GM12878 (cell line): ENCODE data around the gene HSF2BP. TPM values are rescaled to one million over a fixed set of nuclear protein-coding genes. Genes with fewer than 3 reads are reported as not detected.

Experiments used
- ATAC-seq: fragments of 200-7000 bp; cut with Tn5 transposase; 3 replicates; pipeline ENCODE4 v1.9.1; 2020; ENCODE audit warnings: mild to moderate bottlenecking, moderate library complexity
- BruUV-seq: library from RNA; stranded (reverse); fragments of 400-500 nt; replicated peaks from 2 replicates; lab custom pipeline; 2021; lab: Mats Ljungman, UMichigan
- CTCF ChIA-PET: fragments of 300-600 bp; sonication (Branson Sonifier 250); formaldehyde crosslinking; extraction: SDS; loops from one replicate; lab custom pipeline; 2021; ENCODE audit warnings: inconsistent platforms; lab: Yijun Ruan, JAX
- POLR2A ChIA-PET: fragments of 350-600 bp; formaldehyde crosslinking; extraction: SDS; loops from one replicate; lab custom pipeline; 2021; ENCODE audit warnings: inconsistent platforms; lab: Charles Lee
- RAD21 ChIA-PET: fragments of 300-600 bp; sonication (Branson Sonifier 250); formaldehyde crosslinking; loops from one replicate; lab custom pipeline; 2023; ENCODE audit warnings: antibody characterized with exemption; ENCODE audit not compliant: unreplicated experiment; lab: Charles Lee
- SMC1A ChIA-PET: fragments of 300-600 bp; sonication (Branson Sonifier 250); formaldehyde crosslinking; loops from one replicate; lab custom pipeline; 2023; ENCODE audit not compliant: unreplicated experiment, uncharacterized antibody; lab: Charles Lee
- DNase-seq: peaks from one replicate; pipeline ENCODE4 v3.0.0-alpha.2; 2011; ENCODE audit warnings: low read depth, low spot score
- FAIRE-seq: peaks from 3 replicates; lab custom pipeline; 2011; peaks lifted over from hg19 to GRCh38; lab: Jason Lieb, UNC
- H2AFZ ChIP-seq: 2 replicates; pipeline ENCODE4 v1.6.0; 2011; ENCODE audit warnings: low read depth, low read length, control low read depth; ENCODE audit not compliant: control insufficient read depth
- H3K27ac ChIP-seq: 2 replicates; pipeline ENCODE4 v1.5.1; 2011; ENCODE audit warnings: control low read depth; ENCODE audit not compliant: control insufficient read depth, insufficient read depth
- H3K27me3 ChIP-seq, 2 experiments: replicated peaks in 1 of 2; 2 replicates each; pipeline versions ENCODE4 v1.6.0 to v1.6.1; 2011; ENCODE audit warnings: low read length in 1 of 2; ENCODE audit not compliant: control insufficient read depth in 2 of 2, insufficient read depth in 2 of 2
- H3K36me3 ChIP-seq, 2 experiments: 2 replicates each; pipeline ENCODE4 v1.5.1; 2011; ENCODE audit warnings: low read length in 1 of 2; ENCODE audit not compliant: control insufficient read depth in 2 of 2, insufficient read depth in 2 of 2
- H3K4me1 ChIP-seq: 2 replicates; pipeline ENCODE4 v1.6.1; 2011; ENCODE audit warnings: mild to moderate bottlenecking, low read length, moderate library complexity, mixed read lengths; ENCODE audit not compliant: control insufficient read depth, insufficient read depth
- H3K4me2 ChIP-seq: 2 replicates; pipeline ENCODE4 v1.6.0; 2011; ENCODE audit warnings: control low read depth; ENCODE audit not compliant: control insufficient read depth, insufficient read depth
- H3K4me3 ChIP-seq: fragments of 200-600 bp; sonication (generic); 2 replicates; pipeline ENCODE4 v1.5.1; 2016
- H3K79me2 ChIP-seq: 2 replicates; pipeline ENCODE4 v1.6.0; 2011; ENCODE audit warnings: low read length; ENCODE audit not compliant: control insufficient read depth, insufficient read depth
- H3K9ac ChIP-seq: 2 replicates; pipeline ENCODE4 v1.8.0; 2011; ENCODE audit warnings: low read length, control low read depth, mixed read lengths; ENCODE audit not compliant: control insufficient read depth, insufficient read depth
- H3K9me3 ChIP-seq: replicated peaks from 3 replicates; pipeline ENCODE4 v1.5.1; 2011; ENCODE audit warnings: mild to moderate bottlenecking, low read length; ENCODE audit not compliant: control insufficient read depth, insufficient read depth
- H4K20me1 ChIP-seq: 2 replicates; pipeline ENCODE4 v1.6.0; 2011; ENCODE audit not compliant: control insufficient read depth, insufficient read depth
- CREB1 ChIP-seq: IDR thresholded peaks from 2 replicates; pipeline ENCODE4 v1.6.1; 2012; ENCODE audit warnings: low read depth, mild to moderate bottlenecking, inconsistent platforms
- HDAC6 ChIP-seq: fragments of 200-600 bp; sonication (generic); IDR thresholded peaks from one replicate; pipeline ENCODE4 v1.8.0; 2017; ENCODE audit warnings: antibody characterized with exemption; ENCODE audit not compliant: unreplicated experiment
- NFIC ChIP-seq: IDR thresholded peaks from 2 replicates; pipeline ENCODE4 v1.6.1; 2012; ENCODE audit warnings: low read depth, mild to moderate bottlenecking, inconsistent platforms, low read length, moderate library complexity
- SREBF1 ChIP-seq: IDR thresholded peaks from 2 replicates; pipeline ENCODE4 v1.6.1; 2012; ENCODE audit warnings: mild to moderate bottlenecking, low read length
- TCF7 ChIP-seq: IDR thresholded peaks from 2 replicates; pipeline ENCODE4 v1.6.1; 2014; ENCODE audit warnings: antibody characterized with exemption, borderline replicate concordance
- ZNF217 ChIP-seq: fragments of 450-650 bp; IDR thresholded peaks from 2 replicates; pipeline ENCODE4 v1.6.1; 2017; ENCODE audit warnings: antibody characterized with exemption, mild to moderate bottlenecking
- WGBS: methylation state at CpG from one replicate; pipeline ENCODE4 v1.1.6; 2016; ENCODE audit warnings: low lambda C conversion rate; ENCODE audit not compliant: insufficient replicate concordance, insufficient coverage; ENCODE audit errors: missing lambda C conversion rate; 5-methylcytosine and 5-hydroxymethylcytosine counted together
- in situ Hi-C: fragments of 300-500 bp; cut with MboI; formaldehyde crosslinking; loops from 9 replicates; pipeline ENCODE4 v1.14.3; 2018; ENCODE audit warnings: mixed read lengths
- intact Hi-C: fragments of 100-400 bp; cut with micrococcal nuclease; formaldehyde crosslinking; loops from one replicate; pipeline ENCODE4 v1.14.2; 2022; ENCODE audit not compliant: unreplicated experiment
- polyA plus RNA-seq, 11 experiments: library from polyadenylated mRNA; depleted of rRNA in 4 of 11; unstranded in 6 of 11; stranded (reverse) in 5 of 11; fragments of >200 nt; fragmentation: Nextera tagmentation in 4 of 11; fragmentation: Illumina TruSeq in 1 of 11; extraction: Ambion mirVana in 4 of 11; extraction: Trizol in 1 of 11; gene quantifications; 1 replicate in 1 of 11; 2 replicates in 10 of 11; pipeline versions ENCODE4 v1.2.1 to v1.2.3, GENCODE V29; 2011 to 2016; ENCODE audit warnings: inconsistent platforms in 2 of 11, missing spikeins in 2 of 11, low read depth in 1 of 11
- total RNA-seq, 4 experiments: library from RNA; depleted of rRNA in 3 of 4; stranded (reverse); fragments of >200 nt in 3 of 4; fragmentation: Illumina TruSeq in 1 of 4; extraction: Trizol in 1 of 4; gene quantifications; 2 replicates each; pipeline versions ENCODE4 v1.2.1 to v1.2.3, GENCODE V29; 2013 to 2021
- TF ChIP-seq, protein P1 (sequence below): fragments of 450-650 bp; IDR thresholded peaks from 2 replicates; pipeline ENCODE4 v1.6.1; 2017; ENCODE audit warnings: borderline replicate concordance
- TF ChIP-seq, protein P2 (sequence below): fragments of 450-650 bp; IDR thresholded peaks from 2 replicates; pipeline ENCODE4 v1.6.1; 2016; ENCODE audit warnings: mild to moderate bottlenecking
- TF ChIP-seq, protein P3 (sequence below): fragments of 450-650 bp; IDR thresholded peaks from 2 replicates; pipeline ENCODE4 v1.6.1; 2016; ENCODE audit warnings: mild to moderate bottlenecking

Gene HSF2BP
- total and polyA plus RNA-seq, 10 of the 15 experiments (the other 5 are each of a cell fraction or from before 2014, with no cell fraction given), result 0.07 to 0.81 (median 0.35) TPM

DNA sequence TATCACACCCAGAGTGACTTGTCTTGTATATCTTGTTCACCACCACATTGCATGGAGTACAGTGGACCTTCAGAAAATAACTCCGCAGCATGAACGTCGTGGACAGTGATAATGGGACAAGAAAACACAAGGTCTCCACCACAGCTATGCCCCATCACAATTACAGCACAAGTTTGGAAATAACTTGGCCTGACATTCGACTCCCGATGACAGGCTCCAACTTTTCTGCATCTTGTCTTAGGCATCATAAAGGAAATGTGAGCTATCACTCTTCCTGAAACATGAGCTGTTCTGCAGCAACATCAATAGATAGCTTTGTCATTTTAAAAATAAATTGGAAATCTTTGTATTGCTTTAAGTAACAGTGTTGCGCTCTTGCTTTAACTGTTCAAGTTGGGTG lies 3.0 kb upstream of the HSF2BP start:
- ChIA-PET RAD21 (interaction anchor here (1.0 kb wide), 1 partner anchor 66 kb away, joined by 3 read pairs; no protein-coding TSS in a partner anchor), CTCF (interaction anchor here (0.9 to 2.1 kb wide), 3 partner anchors 16 to 127 kb away, joined by 3 to 11 read pairs (median 3); partner anchors contain the start of gene RRP1), SMC1A (interaction anchor here (0.8 to 1.9 kb wide), 3 partner anchors 17 to 66 kb away, joined by 3 to 8 read pairs (median 6); no protein-coding TSS in a partner anchor), POLR2A (interaction anchor here (0.6 to 1.7 kb wide), 3 partner anchors 59 to 311 kb away, joined by 3 to 4 read pairs (median 3); no protein-coding TSS in a partner anchor)
- Histone ChIP-seq H3K27me3 (no peaks in the 10 kb centered on the region), H3K4me2 (peak overlapping the region; percentile 70), H3K27ac (no peak overlapping the region), H3K9me3 (peaks cover 1% of the 10 kb centered on the region; the same call in 2 of the 3 replicates), H3K4me3 (0 out of 2 replicates have a peak overlapping the region, but pooled peaks have one; percentile 17), H4K20me1 (no peaks in the 10 kb centered on the region; the same call in 1 of the 2 replicates), H3K4me1 (peaks cover 30% of the 10 kb centered on the region), H3K36me3 (peaks cover 5 to 23% of the 10 kb centered on the region in 2 experiments; a peak in 3 of 4 replicates), H3K79me2 (peaks cover 70% of the 10 kb centered on the region), H2AFZ (no peak overlapping the region), H3K9ac (no peak overlapping the region)
- FAIRE-seq (no peak), ATAC-seq (no peak), DNase-seq (no peak)
- intact Hi-C loops, result no loop called here
- in situ Hi-C loops, result no loop called here
- BruUV-seq, result no TSS peak
- WGBS, result 76% methylated on average over 6 of the region's 6 CpGs
- TF ChIP-seq ZNF217 (no peak), SREBF1 (no peak), NFIC (no peak), HDAC6 (no peak)

DNA sequence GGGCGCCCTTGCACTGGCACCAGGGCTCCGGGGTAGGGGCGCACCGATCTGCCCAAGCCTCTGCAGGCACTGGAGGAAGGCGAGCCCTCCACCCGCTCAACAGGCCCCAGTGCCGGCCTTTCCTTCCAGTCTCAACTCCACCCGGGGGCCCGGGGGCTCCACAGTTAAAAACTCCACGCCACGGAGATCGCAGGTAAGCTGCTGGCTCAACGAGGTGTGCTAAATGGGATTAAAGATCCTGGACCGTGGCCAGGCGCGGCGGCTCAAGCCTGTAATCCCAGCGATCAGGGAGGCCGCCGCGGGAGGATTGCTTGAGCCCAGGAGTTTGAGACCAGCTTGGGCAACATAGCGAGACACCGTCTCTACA lies 536 bp downstream of the HSF2BP start:
- 94% methylated on average over 18 of the region's 23 CpGs for WGBS
- Histone ChIP-seq H3K27ac (no peak overlapping the region; the same call in 1 of the 2 replicates), H3K27me3 (no peaks in the 10 kb centered on the region), H3K4me2 (peak overlapping the region; percentile 72; the same call in 1 of the 2 replicates), H4K20me1 (no peaks in the 10 kb centered on the region; the same call in 1 of the 2 replicates), H2AFZ (peak overlapping the region; percentile 94), H3K4me1 (peaks cover 27% of the 10 kb centered on the region), H3K9me3 (no peaks in the 10 kb centered on the region; the same call in 2 of the 3 replicates), H3K36me3 (peaks cover 2 to 12% of the 10 kb centered on the region in 2 experiments; a peak in 2 of 4 replicates), H3K9ac (peak overlapping the region; percentile 94; the same call in 1 of the 2 replicates), H3K4me3 (no peak overlapping the region), H3K79me2 (peaks cover 46% of the 10 kb centered on the region)
- ChIA-PET RAD21 (interaction anchor here (0.6 kb wide), 1 partner anchor 65 kb away, joined by 4 read pairs; no protein-coding TSS in a partner anchor), CTCF (interaction anchor here (0.6 kb wide), 1 partner anchor 123 kb away, joined by 3 read pairs; no protein-coding TSS in a partner anchor), SMC1A (interaction anchor here (1.1 kb wide), 1 partner anchor 16 kb away, joined by 4 read pairs; no protein-coding TSS in a partner anchor), POLR2A (no interaction called here)
- FAIRE-seq, result no peak
- intact Hi-C loops (loop anchor here (10.0 kb wide), 1 partner anchor 734 kb away; the partner anchor contains the start of gene ERVH48-1), in situ Hi-C loops (loop anchor here (10.0 kb wide), 1 partner anchor 724 kb away; no protein-coding TSS in a partner anchor)
- no peak for ATAC-seq
- TF ChIP-seq, protein P1, sequence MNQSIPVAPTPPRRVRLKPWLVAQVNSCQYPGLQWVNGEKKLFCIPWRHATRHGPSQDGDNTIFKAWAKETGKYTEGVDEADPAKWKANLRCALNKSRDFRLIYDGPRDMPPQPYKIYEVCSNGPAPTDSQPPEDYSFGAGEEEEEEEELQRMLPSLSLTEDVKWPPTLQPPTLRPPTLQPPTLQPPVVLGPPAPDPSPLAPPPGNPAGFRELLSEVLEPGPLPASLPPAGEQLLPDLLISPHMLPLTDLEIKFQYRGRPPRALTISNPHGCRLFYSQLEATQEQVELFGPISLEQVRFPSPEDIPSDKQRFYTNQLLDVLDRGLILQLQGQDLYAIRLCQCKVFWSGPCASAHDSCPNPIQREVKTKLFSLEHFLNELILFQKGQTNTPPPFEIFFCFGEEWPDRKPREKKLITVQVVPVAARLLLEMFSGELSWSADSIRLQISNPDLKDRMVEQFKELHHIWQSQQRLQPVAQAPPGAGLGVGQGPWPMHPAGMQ, result no peak
- TF ChIP-seq, protein P2, sequence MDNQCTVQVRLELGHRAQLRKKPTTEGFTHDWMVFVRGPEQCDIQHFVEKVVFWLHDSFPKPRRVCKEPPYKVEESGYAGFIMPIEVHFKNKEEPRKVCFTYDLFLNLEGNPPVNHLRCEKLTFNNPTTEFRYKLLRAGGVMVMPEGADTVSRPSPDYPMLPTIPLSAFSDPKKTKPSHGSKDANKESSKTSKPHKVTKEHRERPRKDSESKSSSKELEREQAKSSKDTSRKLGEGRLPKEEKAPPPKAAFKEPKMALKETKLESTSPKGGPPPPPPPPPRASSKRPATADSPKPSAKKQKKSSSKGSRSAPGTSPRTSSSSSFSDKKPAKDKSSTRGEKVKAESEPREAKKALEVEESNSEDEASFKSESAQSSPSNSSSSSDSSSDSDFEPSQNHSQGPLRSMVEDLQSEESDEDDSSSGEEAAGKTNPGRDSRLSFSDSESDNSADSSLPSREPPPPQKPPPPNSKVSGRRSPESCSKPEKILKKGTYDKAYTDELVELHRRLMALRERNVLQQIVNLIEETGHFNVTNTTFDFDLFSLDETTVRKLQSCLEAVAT, result no peak
- no peak for TF ChIP-seq CREB1
- no peak for TF ChIP-seq TCF7
- TF ChIP-seq, protein P3, sequence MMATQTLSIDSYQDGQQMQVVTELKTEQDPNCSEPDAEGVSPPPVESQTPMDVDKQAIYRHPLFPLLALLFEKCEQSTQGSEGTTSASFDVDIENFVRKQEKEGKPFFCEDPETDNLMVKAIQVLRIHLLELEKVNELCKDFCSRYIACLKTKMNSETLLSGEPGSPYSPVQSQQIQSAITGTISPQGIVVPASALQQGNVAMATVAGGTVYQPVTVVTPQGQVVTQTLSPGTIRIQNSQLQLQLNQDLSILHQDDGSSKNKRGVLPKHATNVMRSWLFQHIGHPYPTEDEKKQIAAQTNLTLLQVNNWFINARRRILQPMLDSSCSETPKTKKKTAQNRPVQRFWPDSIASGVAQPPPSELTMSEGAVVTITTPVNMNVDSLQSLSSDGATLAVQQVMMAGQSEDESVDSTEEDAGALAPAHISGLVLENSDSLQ, result no peak
- TSS peak; percentile 89 for BruUV-seq
- no peak for DNase-seq
